ENCODE measurements around the gene SLC2A1.
A peak's percentile ranks its signal among the peaks of the same experiment; 100 is the strongest.

Gene SLC2A1

GRCh38 chr1:42957229-42957879 is 1.3 kb downstream of the SLC2A1 start:
- POLR2A ChIA-PET, result interaction anchor here (0.7 kb wide), 1 partner anchor 25 kb away, joined by 3 read pairs; no protein-coding TSS in a partner anchor
- CTCF ChIA-PET, result interaction anchor here (0.8 to 1.4 kb wide), 4 partner anchors 17 to 116 kb away, joined by 3 to 7 read pairs (median 3); no protein-coding TSS in a partner anchor
- DNase-seq (ENCODE audit: extremely low spot score), result no peak
- no peak for TF ChIP-seq CTCF (IDR thresholded peaks at IDR 0.05; ENCODE audit: control extremely low read depth, extremely low read depth, low read depth, missing control alignments)

GRCh38 chr1:42956739-42957138 is 1.9 kb downstream of the SLC2A1 start:
- no peak for DNase-seq (ENCODE audit: extremely low spot score)
- TF ChIP-seq CTCF (IDR thresholded peaks at IDR 0.05; ENCODE audit: control extremely low read depth, extremely low read depth, low read depth, missing control alignments), result no peak
- ChIA-PET POLR2A (interaction anchor here (0.6 to 0.7 kb wide), 3 partner anchors 25 to 402 kb away, joined by 3 to 5 read pairs (median 5); no protein-coding TSS in a partner anchor), CTCF (interaction anchor here (0.8 to 1.4 kb wide), 4 partner anchors 17 to 117 kb away, joined by 3 to 7 read pairs (median 3); no protein-coding TSS in a partner anchor)

- POLR2A ChIA-PET, result interaction anchor here (0.8 to 3.6 kb wide), 4 partner anchors 12 to 23 kb away, joined by 3 to 27 read pairs (median 6); no protein-coding TSS in a partner anchor
- CTCF ChIA-PET, result interaction anchor here (1.1 to 3.7 kb wide), 6 partner anchors 8 to 118 kb away, joined by 3 to 21 read pairs (median 6); no protein-coding TSS in a partner anchor
- TF ChIP-seq CTCF (IDR thresholded peaks at IDR 0.05; ENCODE audit: control extremely low read depth, extremely low read depth, low read depth, missing control alignments), result no peak
- no peak for DNase-seq (ENCODE audit: extremely low spot score)
Observed at GRCh38 chr1:42955311-42956063, 3.2 kb downstream of the SLC2A1 start.

- no peak for DNase-seq (ENCODE audit: extremely low spot score)
- no peak for TF ChIP-seq CTCF (IDR thresholded peaks at IDR 0.05; ENCODE audit: control extremely low read depth, extremely low read depth, low read depth, missing control alignments)
- POLR2A ChIA-PET, result interaction anchor here (0.5 to 3.6 kb wide), 8 partner anchors 9 to 423 kb away, joined by 3 to 27 read pairs (median 6); no protein-coding TSS in a partner anchor
- CTCF ChIA-PET, result interaction anchor here (0.7 to 3.7 kb wide), 11 partner anchors 10 to 271 kb away, joined by 3 to 21 read pairs (median 3); partner anchors contain the start of genes YBX1 and ZNF691
Observed at GRCh38 chr1:42953182-42954180, 5.2 kb downstream of the SLC2A1 start.

GRCh38 chr1:42952303-42953001 is 6.2 kb downstream of the SLC2A1 start:
- CTCF ChIA-PET, result interaction anchor here (0.7 to 3.7 kb wide), 12 partner anchors 9 to 270 kb away, joined by 3 to 21 read pairs (median 4); partner anchors contain the start of genes YBX1 and ZNF691
- POLR2A ChIA-PET, result interaction anchor here (0.7 to 3.6 kb wide), 7 partner anchors 8 to 424 kb away, joined by 3 to 27 read pairs (median 4); no protein-coding TSS in a partner anchor
- no peak for TF ChIP-seq CTCF (IDR thresholded peaks at IDR 0.05; ENCODE audit: control extremely low read depth, extremely low read depth, low read depth, missing control alignments)
- DNase-seq (ENCODE audit: extremely low spot score), result peak; percentile 61

Measured in GM10248 (cell line).